Upper lobe of right lung (tissue), 1 donor: ENCODE data around the gene PHF23. TPM values are rescaled to one million over a fixed set of nuclear protein-coding genes. Genes with fewer than 3 reads are reported as not detected.

Experiments
- ATAC-seq: fragments of 200-7000 bp; cut with Tn5 transposase; one replicate; pipeline ENCODE4 v1.9.1; 2020; ENCODE audit warnings: mild to moderate bottlenecking, moderate library complexity
- DNase-seq: peaks from one replicate; pipeline ENCODE4 v3.0.0-alpha.2; 2020
- H3K27ac ChIP-seq: fragments of 200-600 bp; one replicate; pipeline ENCODE4 v1.8.0; 2022
- H3K27me3 ChIP-seq: fragments of 200-600 bp; one replicate; pipeline ENCODE4 v1.8.0; 2022; ENCODE audit warnings: mild to moderate bottlenecking
- H3K36me3 ChIP-seq: fragments of 200-600 bp; one replicate; pipeline ENCODE4 v1.8.0; 2022
- H3K4me1 ChIP-seq: fragments of 200-600 bp; one replicate; pipeline ENCODE4 v1.8.0; 2022
- H3K4me3 ChIP-seq: fragments of 200-600 bp; one replicate; pipeline ENCODE4 v1.8.0; 2022; ENCODE audit warnings: mild to moderate bottlenecking
- H3K9me3 ChIP-seq: fragments of 200-600 bp; one replicate; pipeline ENCODE4 v1.8.0; 2022
- intact Hi-C: fragments of 100-400 bp; cut with DNase I; formaldehyde crosslinking; loops from one replicate; pipeline ENCODE4 v1.11.0; 2022
- total RNA-seq: library from RNA; stranded (reverse); fragmentation: NEBNext Ultra II Directional; extraction: Animal tissue kit (Norgen Biotek cat#: 25700); gene quantifications from one replicate; pipeline ENCODE4 v1.2.1, GENCODE V29; 2021
- TF ChIP-seq, protein P1 (sequence below): fragments of 200-600 bp; IDR thresholded peaks from one replicate; pipeline ENCODE4 v1.8.0; 2022; ENCODE audit warnings: antibody characterized with exemption
- donor health status: DM: no; HTN: yes; CAD: no; lungs with severe emphysema.

The PHF23 gene
- total RNA-seq, 1 donor from 2014 or later = 36.9 TPM

DNA sequence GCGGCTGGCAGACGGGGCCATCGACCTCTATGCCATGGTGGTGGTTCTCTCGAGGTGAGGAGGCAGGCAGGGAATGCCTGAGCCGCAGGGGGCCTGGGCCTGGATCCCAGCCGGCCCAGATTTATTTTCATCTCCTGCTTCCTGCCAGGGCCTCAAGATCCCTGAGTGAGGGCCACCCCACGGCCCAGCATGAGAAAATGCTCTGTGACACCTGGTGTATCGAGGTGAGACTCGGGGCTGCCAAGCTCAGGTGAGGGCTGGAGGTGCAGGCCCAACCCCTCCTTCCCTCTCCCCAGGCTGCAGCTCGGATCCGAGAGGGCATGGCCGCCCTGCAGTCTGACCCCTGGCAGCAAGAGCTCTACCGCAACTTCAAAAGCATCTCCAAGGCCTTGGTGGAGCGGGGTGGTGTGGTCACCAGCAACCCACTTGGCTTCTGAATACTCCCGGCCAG, 14.6 kb downstream of the PHF23 start:
- Histone ChIP-seq H3K4me3 (no peak overlapping the region), H3K27me3 (no peaks in the 10 kb centered on the region), H3K27ac (no peak overlapping the region), H3K9me3 (no peaks in the 10 kb centered on the region), H3K36me3 (peaks cover 82% of the 10 kb centered on the region), H3K4me1 (peaks cover 14% of the 10 kb centered on the region)
- TF ChIP-seq, protein P1, sequence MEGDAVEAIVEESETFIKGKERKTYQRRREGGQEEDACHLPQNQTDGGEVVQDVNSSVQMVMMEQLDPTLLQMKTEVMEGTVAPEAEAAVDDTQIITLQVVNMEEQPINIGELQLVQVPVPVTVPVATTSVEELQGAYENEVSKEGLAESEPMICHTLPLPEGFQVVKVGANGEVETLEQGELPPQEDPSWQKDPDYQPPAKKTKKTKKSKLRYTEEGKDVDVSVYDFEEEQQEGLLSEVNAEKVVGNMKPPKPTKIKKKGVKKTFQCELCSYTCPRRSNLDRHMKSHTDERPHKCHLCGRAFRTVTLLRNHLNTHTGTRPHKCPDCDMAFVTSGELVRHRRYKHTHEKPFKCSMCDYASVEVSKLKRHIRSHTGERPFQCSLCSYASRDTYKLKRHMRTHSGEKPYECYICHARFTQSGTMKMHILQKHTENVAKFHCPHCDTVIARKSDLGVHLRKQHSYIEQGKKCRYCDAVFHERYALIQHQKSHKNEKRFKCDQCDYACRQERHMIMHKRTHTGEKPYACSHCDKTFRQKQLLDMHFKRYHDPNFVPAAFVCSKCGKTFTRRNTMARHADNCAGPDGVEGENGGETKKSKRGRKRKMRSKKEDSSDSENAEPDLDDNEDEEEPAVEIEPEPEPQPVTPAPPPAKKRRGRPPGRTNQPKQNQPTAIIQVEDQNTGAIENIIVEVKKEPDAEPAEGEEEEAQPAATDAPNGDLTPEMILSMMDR = no peak
- ATAC-seq (no peak), DNase-seq (peak; percentile 60)
- intact Hi-C loops = no loop called here

DNA sequence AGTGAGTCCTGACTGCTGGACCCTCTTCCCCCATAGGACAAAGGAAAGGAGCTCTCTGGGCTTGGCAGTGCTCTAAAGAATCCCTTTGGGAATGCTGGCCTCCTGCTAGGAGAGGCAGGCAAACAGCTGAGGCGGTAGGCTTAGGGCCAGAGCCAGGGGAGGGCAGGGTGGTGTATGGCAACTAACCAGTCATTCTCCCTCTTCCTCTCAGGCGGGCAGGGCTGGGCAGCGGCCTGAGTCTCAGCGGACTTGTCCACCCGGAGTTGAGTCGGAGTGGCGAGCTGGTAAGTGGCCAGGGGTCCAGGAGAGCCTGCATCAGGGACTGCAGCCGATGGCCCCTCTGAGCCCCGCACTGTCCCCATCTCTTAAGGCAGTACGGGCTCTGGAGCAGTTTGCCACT, 15.1 kb downstream of the PHF23 start:
- intact Hi-C loops = no loop called here
- Histone ChIP-seq H3K9me3 (no peaks in the 10 kb centered on the region), H3K4me1 (peaks cover 18% of the 10 kb centered on the region), H3K27me3 (no peaks in the 10 kb centered on the region), H3K4me3 (no peak overlapping the region), H3K36me3 (peaks cover 76% of the 10 kb centered on the region), H3K27ac (no peak overlapping the region)
- DNase-seq (no peak), ATAC-seq (no peak)
- TF ChIP-seq, protein P1 = no peak

DNA sequence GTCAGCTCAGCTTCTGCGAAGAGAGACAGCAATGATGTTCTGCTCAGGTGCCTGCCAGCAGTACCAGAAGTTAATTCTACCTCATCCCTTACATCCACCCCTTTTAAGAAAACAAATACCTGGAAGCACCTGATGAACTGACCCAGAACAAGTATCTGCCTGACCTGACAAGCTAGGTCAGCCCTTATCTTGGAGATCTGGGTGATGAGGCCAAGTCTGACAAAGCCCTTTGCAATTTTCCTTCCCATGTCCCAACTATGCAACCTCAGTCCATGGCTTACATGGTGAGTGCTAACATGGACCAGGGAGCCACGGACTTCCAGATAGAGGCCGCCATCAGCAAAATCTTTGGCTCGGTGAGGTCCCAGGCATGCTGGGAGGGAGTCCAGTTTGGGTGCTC, 15.9 kb downstream of the PHF23 start:
- TF ChIP-seq, protein P1 = no peak
- H3K9me3 ChIP-seq = no peaks in the 10 kb centered on the region
- no peak for DNase-seq
- no peak overlapping the region for H3K4me3 ChIP-seq
- no peak for ATAC-seq
- no peaks in the 10 kb centered on the region for H3K27me3 ChIP-seq
- peaks cover 25% of the 10 kb centered on the region for H3K4me1 ChIP-seq
- H3K36me3 ChIP-seq = peaks cover 69% of the 10 kb centered on the region
- intact Hi-C loops = no loop called here
- no peak overlapping the region for H3K27ac ChIP-seq

- Histone ChIP-seq H3K4me3 (no peak overlapping the region), H3K27me3 (no peaks in the 10 kb centered on the region), H3K36me3 (peaks cover 65% of the 10 kb centered on the region), H3K27ac (no peak overlapping the region), H3K4me1 (peaks cover 30% of the 10 kb centered on the region), H3K9me3 (no peaks in the 10 kb centered on the region)
- TF ChIP-seq, protein P1 = no peak
- ATAC-seq (no peak), DNase-seq (no peak)
- intact Hi-C loops = no loop called here
Observed at GRCh38 chr17:7222972-7223292, 16.3 kb downstream of the PHF23 start.

- peaks cover 61% of the 10 kb centered on the region for H3K36me3 ChIP-seq
- intact Hi-C loops = no loop called here
- no peaks in the 10 kb centered on the region for H3K27me3 ChIP-seq
- no peaks in the 10 kb centered on the region for H3K9me3 ChIP-seq
- no peak overlapping the region for H3K27ac ChIP-seq
- ATAC-seq (no peak), DNase-seq (no peak)
- H3K4me1 ChIP-seq = peaks cover 34% of the 10 kb centered on the region
- TF ChIP-seq, protein P1 = no peak
- H3K4me3 ChIP-seq = no peak overlapping the region
Observed at GRCh38 chr17:7222093-7222971, 16.9 kb downstream of the PHF23 start.
